ENCODE results near the gene ATIC. TPM values are rescaled to one million over a fixed set of nuclear protein-coding genes. Genes with fewer than 3 reads are reported as not detected.

Gene ATIC
- total RNA-seq, 1 donor from 2014 or later = 161 TPM

DNA sequence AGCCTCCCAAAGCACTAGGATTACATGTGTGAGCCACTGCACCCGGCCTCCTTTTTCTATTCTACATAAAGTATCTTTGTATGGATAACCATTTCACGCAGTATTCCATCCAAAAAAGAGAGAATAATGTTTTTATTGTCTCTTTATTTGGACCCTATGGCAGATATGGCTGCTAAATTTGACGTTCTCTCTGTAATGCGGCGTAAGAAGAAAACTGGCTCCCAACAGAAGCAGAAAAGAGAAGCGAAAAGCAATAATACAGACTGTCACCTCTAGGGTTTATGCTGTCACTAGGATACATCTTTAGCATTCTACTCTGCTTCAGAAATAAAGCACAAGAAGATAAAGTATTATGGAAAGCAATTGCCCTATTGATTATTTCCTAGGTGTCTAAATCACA, 68.1 kb downstream of the ATIC start:
- TF ChIP-seq, protein P1, sequence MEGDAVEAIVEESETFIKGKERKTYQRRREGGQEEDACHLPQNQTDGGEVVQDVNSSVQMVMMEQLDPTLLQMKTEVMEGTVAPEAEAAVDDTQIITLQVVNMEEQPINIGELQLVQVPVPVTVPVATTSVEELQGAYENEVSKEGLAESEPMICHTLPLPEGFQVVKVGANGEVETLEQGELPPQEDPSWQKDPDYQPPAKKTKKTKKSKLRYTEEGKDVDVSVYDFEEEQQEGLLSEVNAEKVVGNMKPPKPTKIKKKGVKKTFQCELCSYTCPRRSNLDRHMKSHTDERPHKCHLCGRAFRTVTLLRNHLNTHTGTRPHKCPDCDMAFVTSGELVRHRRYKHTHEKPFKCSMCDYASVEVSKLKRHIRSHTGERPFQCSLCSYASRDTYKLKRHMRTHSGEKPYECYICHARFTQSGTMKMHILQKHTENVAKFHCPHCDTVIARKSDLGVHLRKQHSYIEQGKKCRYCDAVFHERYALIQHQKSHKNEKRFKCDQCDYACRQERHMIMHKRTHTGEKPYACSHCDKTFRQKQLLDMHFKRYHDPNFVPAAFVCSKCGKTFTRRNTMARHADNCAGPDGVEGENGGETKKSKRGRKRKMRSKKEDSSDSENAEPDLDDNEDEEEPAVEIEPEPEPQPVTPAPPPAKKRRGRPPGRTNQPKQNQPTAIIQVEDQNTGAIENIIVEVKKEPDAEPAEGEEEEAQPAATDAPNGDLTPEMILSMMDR (IDR thresholded peaks at IDR 0.05) = no peak
- Mint-ChIP-seq H3K4me1 (no peaks in the 10 kb centered on the region), H3K9me3 (no peaks in the 10 kb centered on the region), H3K36me3 (ENCODE audit: low read depth) (peaks cover 3% of the 10 kb centered on the region), H3K27ac (no peak overlapping the region), H3K27me3 (no peaks in the 10 kb centered on the region), H3K4me3 (no peak overlapping the region)
- ChIA-PET CTCF (no interaction called here), POLR2A (no interaction called here)
- no peak for DNase-seq
- no peak for ATAC-seq (ENCODE audit: low read depth)
- intact Hi-C loops (cut with micrococcal nuclease) = no loop called here

DNA sequence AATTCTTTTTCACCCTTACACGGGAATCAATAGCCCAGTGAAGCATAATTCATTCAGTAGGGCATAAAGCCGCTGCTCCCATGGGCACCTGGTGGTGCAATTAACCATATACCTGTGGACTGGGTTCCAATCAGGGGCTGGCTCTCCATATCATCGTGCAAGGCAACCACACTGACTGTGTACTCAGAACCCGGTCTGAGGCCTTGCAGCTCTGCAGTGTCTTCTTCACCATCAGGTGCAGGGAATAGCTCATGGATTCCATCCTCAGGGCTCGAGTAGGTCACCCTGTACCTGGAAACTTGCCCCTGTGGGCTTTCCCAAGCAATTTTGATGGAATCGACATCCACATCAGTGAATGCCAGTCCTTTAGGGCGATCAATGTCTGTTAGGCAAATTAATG, 68.8 kb downstream of the ATIC start:
- H3K27ac Mint-ChIP-seq = no peak overlapping the region
- CTCF ChIA-PET = no interaction called here
- intact Hi-C loops (cut with micrococcal nuclease) = no loop called here
- no peaks in the 10 kb centered on the region for H3K9me3 Mint-ChIP-seq
- H3K4me1 Mint-ChIP-seq = no peaks in the 10 kb centered on the region
- no peaks in the 10 kb centered on the region for H3K36me3 Mint-ChIP-seq (ENCODE audit: low read depth)
- DNase-seq (no peak), ATAC-seq (ENCODE audit: low read depth) (no peak)
- TF ChIP-seq, protein P1 (IDR thresholded peaks at IDR 0.05) = no peak
- no peaks in the 10 kb centered on the region for H3K27me3 Mint-ChIP-seq
- no peak overlapping the region for H3K4me3 Mint-ChIP-seq
- POLR2A ChIA-PET = no interaction called here

DNA sequence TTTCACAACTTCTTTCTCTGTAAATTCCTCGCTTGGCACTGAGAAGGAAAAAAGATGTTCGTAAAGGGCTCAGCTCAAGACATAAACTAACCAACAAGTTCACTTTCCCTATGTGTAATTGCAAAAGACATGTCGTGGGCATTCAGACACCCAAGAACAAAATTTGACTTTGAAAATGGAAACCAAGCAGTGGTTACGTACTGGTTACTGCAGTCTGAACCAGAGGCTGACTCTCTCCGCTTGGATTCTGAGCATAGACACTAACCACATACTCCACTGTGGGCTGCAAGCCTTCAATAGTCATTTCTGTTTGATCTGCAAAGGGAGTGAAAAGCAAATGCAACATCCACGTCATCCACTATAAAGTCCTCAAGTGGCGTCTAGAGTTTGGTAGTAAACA, 70.2 kb downstream of the ATIC start:
- CTCF ChIA-PET = no interaction called here
- no peak overlapping the region for H3K27ac Mint-ChIP-seq
- DNase-seq (no peak), ATAC-seq (ENCODE audit: low read depth) (no peak)
- no peaks in the 10 kb centered on the region for H3K27me3 Mint-ChIP-seq
- intact Hi-C loops (cut with micrococcal nuclease) = no loop called here
- POLR2A ChIA-PET = no interaction called here
- H3K36me3 Mint-ChIP-seq (ENCODE audit: low read depth) = no peaks in the 10 kb centered on the region
- no peaks in the 10 kb centered on the region for H3K9me3 Mint-ChIP-seq
- H3K4me1 Mint-ChIP-seq = no peaks in the 10 kb centered on the region
- TF ChIP-seq, protein P1 (IDR thresholded peaks at IDR 0.05) = no peak
- H3K4me3 Mint-ChIP-seq = no peak overlapping the region

DNA sequence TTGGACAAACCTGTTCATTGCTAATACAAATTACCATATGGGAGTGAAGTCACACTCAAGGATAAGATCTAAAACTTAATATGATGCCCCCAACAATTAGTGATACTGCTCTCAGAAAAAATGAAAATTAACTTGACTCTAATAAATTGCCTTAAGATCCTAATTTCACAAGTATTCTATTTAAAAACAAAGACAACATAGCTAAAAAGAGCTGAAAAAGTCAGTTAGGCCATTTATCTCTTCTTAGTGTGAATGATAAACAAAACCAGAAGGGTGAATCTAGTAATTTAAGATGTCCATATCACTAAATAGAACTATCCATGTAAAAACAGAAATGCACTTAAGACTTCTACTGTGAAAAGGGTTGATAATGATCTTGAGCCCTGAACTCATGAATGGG, 70.6 kb downstream of the ATIC start:
- Mint-ChIP-seq H3K27ac (no peak overlapping the region), H3K27me3 (no peaks in the 10 kb centered on the region), H3K9me3 (no peaks in the 10 kb centered on the region), H3K4me3 (no peak overlapping the region), H3K4me1 (no peaks in the 10 kb centered on the region), H3K36me3 (ENCODE audit: low read depth) (no peaks in the 10 kb centered on the region)
- ATAC-seq (ENCODE audit: low read depth) (no peak), DNase-seq (no peak)
- intact Hi-C loops (cut with micrococcal nuclease) = no loop called here
- TF ChIP-seq, protein P1 (IDR thresholded peaks at IDR 0.05) = no peak
- ChIA-PET POLR2A (no interaction called here), CTCF (no interaction called here)

DNA sequence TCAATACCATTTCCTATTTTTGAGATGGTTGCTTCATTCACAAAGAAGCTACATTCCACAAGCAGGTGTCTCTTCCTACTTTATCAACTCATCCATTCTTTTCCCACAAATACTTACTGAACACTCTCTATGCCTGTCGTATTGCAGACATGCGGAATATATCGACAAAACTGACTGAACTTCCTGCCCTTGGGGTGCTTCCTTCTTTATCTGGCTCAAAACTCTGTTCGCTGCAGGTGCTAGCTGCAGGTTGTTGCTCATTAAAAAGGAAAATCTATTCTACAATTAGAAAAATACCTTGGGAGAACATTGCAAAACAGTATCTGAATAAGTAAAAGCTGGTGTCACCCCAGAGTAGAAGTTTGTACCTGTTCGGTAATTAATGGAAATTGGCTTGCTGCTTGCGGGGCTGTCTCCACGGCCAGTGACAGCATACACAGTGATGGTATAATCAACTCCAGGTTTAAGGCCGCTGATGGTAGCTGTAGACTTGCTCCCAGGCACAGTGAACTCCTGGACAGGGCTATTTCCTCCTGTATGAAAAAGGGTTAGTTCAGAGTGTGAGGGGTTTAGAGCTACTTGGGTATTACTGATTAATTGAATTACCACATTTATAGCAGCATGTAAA, 71.9 kb downstream of the ATIC start:
- Mint-ChIP-seq H3K27ac (no peak overlapping the region), H3K4me3 (no peak overlapping the region), H3K9me3 (no peaks in the 10 kb centered on the region), H3K4me1 (no peaks in the 10 kb centered on the region), H3K36me3 (ENCODE audit: low read depth) (no peaks in the 10 kb centered on the region), H3K27me3 (no peaks in the 10 kb centered on the region)
- ChIA-PET CTCF (no interaction called here), POLR2A (no interaction called here)
- TF ChIP-seq, protein P1 (IDR thresholded peaks at IDR 0.05) = no peak
- intact Hi-C loops (cut with micrococcal nuclease) = no loop called here
- DNase-seq (no peak), ATAC-seq (ENCODE audit: low read depth) (no peak)
